GM21825 (cell line): ENCODE data around the gene TAOK3.
"Not testable (repeated sequence)": the region's sequence is repeated elsewhere in the genome, so short reads cannot be mapped to it uniquely, and the experiment has no call there.

Experiments used
- ATAC-seq: cut with Tn5 transposase; IDR thresholded peaks from one replicate; pipeline ENCODE4 v1.9.1; 2021; ENCODE audit warnings: mild to moderate bottlenecking, moderate library complexity; ENCODE audit not compliant: unreplicated experiment

TAOK3 gene

DNA sequence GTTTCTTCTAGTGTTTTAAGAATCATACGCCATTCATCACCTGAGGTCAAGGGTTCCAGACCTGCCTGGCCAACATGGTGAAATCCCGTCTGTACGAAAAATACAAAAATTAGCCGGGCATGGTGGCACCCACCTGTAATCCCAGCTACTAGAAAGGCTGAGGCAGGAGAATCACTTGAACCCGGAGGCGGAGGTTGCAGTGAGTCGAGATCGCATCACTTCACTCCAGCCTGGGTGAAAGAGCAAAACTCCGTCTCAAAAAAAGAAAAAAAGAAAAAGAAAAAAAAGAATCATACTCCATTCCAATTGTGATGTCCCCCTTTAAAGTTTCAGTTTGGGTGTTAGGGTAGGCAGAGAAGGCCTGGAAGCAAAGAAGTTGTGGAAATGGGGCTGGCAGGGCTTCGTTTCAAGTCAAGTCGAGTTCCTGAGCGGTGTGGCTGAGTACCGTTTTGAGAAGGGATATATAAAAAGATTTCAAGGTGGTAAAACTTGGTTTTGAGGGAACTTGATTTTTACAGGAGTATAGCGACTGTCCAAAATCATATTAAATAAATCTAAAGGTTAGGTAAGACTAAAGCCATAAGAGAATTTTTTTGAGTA, 1.5 kb upstream of the TAOK3 start:
- ATAC-seq, result no peak

- ATAC-seq, result no peak
Measured at GRCh38 chr12:118373616-118374015, 909 bp upstream of the TAOK3 start.

DNA sequence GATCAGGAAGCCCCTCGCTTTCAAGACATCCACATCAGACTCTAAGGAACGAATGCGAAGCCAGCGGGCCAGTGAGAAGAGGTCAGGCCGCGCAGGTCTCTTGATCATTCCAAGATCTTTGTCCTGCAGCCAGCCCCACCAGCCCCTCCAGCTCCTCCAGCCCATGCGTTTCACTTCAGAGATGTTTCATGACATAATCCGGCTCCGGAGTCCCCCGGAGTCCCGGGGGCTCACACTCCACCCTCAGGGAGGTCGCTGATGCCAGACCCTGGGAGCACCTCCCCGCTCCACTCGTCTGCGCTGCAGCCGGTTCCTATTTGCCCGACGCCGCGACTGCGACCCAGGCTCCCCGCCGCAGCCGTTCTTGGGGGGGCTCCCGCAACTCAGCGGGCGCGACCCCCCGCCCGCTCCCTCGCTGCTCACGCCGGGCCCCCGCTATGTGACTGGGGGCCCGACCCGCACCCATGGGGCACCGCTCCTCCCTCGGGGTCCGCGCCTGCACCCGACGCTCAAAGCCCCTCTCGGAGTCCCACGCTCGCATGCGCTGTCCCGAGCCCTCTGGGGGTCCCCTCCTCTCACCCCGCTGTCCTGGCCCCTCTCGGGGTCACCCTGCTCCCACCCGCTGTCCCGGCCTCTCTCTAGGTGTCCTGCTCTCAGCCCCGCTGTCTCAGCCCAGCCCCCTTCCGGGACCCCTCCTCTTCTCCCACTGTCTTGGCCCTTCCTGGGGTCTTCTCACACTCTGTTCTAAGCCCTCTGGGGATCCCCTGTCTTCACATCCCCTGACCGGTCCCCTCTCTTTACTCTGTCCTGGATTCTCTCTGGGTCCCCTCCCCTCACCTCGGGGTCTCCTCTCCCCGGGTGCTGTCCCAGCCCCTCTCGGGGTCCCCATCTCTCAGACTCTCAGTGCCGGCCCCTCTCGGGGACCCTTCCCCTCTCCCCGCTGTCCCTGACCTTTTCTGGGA, 1.1 kb downstream of the TAOK3 start:
- no peak for ATAC-seq

DNA sequence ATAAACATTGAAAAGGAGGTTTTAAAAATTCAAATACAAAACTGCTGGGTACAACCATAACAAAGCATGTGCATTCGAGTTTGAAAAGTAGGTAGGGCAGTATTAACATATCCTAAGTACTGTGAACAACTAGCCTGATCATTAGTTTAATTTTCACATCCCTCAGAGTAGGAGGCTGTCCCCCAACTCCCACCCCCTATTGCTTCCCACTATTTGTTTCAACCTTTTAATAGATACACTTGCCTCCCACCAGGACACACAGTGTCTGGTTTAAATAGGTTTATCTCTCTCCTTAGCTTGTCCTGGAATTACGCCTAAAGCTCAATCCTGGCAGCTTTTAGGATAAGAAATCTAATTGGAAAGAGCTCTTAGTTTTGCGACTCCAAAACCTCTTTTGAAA, 2.1 kb downstream of the TAOK3 start:
- no peak for ATAC-seq

DNA sequence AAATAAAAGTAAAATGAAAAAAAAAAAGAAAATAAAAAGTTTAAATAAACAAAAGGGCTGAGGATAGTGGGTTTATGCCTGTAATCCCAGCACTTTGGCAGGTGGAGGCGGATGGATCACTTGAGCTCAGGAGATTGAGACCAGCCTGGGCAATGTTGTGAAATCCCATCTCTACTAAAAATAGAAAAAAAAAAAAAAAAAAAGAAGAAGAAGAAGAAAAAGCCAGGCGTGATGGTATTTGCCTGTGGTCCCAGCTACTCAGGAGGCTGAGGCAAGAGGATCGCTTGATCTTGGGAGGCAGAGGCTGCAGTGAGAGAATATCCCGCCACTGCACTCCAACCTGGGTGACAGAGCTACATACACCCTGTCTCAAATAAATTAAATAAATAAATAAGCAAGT, 3.9 kb downstream of the TAOK3 start:
- no peak for ATAC-seq

- ATAC-seq, result no peak
Measured at GRCh38 chr12:118361889-118362288, 10.8 kb downstream of the TAOK3 start.

DNA sequence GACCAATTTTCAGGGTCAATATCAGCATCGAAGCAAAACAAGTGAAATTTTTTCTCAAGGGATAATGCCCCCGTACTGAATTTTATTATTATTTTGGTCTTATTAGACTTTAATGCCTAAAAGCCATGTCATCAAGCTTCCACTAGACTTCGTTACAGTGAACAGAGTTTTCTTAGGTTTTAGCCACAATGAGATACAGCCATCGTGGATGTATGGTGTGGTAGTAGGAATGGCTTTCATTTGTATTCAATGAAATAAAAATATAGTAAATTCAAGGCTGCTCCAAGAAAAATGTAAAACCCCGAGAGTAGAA, 11.7 kb downstream of the TAOK3 start:
- ATAC-seq, result no peak

DNA sequence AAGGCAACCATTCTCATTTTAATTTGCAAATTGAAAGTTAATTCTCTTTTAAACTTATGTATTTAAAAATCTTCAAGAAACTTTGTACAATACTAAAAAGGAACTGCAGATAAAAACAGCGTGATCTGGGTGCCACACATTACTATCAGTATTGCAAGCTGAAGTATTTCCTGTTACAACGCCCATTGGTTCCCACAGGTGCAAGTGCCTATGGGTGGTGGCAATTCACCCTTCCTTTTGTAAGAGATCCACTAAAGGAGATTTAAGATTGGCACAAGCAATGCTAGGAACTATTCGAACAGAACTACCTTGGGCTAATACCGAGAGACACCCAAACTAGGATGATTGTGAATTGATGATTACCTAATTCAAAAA, 13.2 kb downstream of the TAOK3 start:
- no peak for ATAC-seq

DNA sequence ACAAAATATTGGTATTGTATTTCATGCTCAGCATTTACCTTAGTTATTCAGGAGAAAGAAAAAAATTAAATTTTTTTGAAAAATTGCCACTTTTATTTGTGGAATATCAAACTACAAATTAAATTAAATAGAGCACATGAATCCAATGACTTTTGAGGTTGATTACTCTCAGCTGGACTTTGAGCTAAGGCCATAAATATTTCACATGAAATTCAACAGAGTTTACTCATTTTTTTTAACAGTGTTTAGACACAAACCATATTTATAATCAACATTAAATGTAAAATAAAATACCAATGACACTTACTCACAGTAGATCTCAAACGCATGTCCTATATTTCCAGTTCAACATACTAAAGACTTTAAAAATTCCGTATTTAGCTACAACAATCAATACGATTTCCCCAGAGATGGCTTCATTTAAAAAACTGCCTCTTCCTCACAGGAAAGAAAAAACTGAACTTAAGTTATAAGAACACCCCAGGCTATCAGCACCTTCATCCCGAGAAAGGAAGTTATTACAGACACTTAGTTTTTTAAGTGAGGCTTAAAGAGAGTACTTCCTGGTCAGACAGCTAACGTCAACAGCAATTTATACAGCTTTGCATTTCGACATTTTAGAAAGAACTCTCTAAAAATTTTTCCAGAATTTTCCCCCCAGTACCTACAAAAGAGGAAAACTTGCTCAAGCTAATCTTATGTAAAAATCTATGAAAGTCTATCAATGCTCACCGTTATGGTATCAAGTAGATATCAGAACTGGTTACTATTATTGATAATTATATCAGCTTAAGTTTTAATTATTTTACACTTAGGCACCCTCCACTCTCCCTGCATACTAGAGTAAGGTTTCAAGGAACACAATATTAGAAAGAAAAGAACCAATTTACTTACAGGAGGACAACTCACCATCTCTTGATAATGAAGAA, 13.8 kb downstream of the TAOK3 start:
- ATAC-seq, result no peak

DNA sequence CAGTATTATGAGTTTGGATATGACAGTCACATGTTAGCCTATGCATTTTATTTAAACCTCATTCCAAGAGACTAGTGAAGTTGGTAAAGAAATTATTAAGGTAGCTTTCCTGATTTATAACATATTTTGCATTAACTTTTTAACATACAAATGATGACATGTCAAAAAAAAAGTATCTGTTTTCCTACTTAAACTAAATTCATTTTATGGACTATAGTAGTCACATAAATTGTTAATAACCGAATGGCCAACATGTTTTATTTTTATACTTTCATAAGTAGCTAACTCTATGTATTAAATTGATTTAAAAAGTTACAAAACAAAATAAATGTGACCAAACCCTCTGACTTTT, 14.7 kb downstream of the TAOK3 start:
- no peak for ATAC-seq

GRCh38 chr12:118357257-118358007, 15.3 kb downstream of the TAOK3 start:
- peak; percentile 59 for ATAC-seq

GRCh38 chr12:118356809-118357256, 15.9 kb downstream of the TAOK3 start:
- ATAC-seq, result no peak

GRCh38 chr12:118355843-118356242, 16.9 kb downstream of the TAOK3 start:
- ATAC-seq, result no peak

DNA sequence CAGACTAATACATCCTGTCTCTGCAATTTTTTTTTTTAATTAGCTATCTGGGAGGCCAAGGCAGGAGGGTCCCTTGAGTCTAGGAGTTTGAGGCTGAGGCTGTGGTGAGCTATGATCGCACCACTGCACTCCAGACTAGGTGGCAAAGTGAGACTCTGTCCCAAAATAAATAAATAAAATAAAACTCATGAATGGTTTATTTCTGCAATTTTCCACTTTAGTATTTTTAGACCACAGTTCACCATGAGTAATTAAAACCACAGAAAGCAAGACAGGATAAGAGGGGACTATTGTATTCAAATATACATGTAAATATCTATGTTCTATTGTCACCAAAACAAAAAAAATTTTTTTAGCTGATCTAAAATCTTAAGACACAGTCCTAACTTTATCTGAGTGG, 17.8 kb downstream of the TAOK3 start:
- no peak for ATAC-seq

GRCh38 chr12:118354503-118354902, 18.2 kb downstream of the TAOK3 start:
- not testable (repeated sequence) for ATAC-seq

- ATAC-seq, result no peak
Measured at GRCh38 chr12:118353721-118354120, 19.0 kb downstream of the TAOK3 start.

DNA sequence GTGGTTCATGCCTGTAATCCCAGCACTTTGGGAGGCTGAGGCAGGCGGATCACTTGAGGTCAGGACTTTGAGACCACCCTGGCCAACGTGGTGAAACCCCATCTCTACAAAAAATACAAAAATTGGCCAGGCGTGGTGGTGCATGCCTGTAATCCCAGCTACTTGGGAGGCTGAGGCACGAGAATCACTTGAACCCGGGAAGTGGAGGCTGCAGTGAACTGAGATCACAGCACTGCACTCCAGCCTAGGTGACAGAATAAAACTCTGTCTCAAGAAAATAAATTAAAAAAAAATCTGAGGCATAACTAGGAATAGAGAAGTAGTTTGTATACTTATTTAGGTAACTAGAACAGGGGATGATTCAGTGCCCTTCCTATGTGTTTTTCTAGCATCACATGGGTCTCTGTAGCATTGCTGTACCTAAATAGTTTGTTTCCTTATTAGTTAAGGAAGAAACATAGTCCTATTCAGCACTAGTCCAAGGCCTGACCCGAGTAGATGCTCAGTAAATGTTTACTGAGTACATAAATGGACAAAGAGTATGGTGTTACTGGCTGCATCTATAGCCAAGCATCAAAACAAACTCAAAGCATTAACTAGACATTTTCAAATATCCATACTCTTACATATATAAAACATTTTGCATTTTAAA, 21.7 kb downstream of the TAOK3 start:
- no peak for ATAC-seq

DNA sequence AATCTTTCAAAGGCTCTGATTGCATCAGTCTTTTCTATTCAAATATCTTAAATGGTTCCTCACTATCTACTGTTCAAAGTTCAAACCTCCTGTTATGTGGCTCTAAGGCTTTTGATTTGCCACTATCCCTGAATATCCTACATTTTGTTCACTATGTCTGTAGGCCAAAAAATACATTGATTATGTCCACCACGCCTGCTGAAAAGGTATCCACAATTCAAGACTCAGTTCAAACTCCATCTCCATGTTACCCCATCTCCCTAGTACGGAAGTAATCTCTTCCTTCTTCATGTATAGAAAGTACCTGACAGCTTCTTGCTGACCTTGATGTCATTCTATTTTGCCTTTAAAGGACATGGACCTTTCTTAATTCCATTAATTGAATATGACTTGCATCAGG, 24.8 kb downstream of the TAOK3 start:
- ATAC-seq, result no peak

- peak; percentile 77 for ATAC-seq
Measured at GRCh38 chr12:118346895-118347294, 25.8 kb downstream of the TAOK3 start.

- ATAC-seq, result no peak
Measured at GRCh38 chr12:118345355-118345754, 27.4 kb downstream of the TAOK3 start.
